ENCODE measurements around the gene LIM2.

LIM2 gene

GRCh38 chr19:51342631-51343569 lies 44.9 kb downstream of the LIM2 start:
- ChIA-PET POLR2A (ENCODE audit: low non-redundant PET) (no interaction called here), CTCF (interaction anchor here (0.6 kb wide), 1 partner anchor 42 kb away, joined by 3 read pairs; no protein-coding TSS in a partner anchor)
- no peak for DNase-seq (ENCODE audit: low spot score)
- TF ChIP-seq CTCF (conservative IDR thresholded peaks at IDR 0.05; ENCODE audit: low read depth) = no peak
- H3K27ac ChIP-seq = peak overlapping the region; percentile 56

- no peak for TF ChIP-seq CTCF (conservative IDR thresholded peaks at IDR 0.05; ENCODE audit: low read depth)
- ChIA-PET CTCF (interaction anchor here (0.6 to 1.0 kb wide), 2 partner anchors 43 to 56 kb away, joined by 3 to 7 read pairs; no protein-coding TSS in a partner anchor), POLR2A (ENCODE audit: low non-redundant PET) (interaction anchor here (1.0 kb wide), 1 partner anchor 8 kb away, joined by 3 read pairs; no protein-coding TSS in a partner anchor)
- peak within 1 kb of the TSS; percentile 56 for H3K27ac ChIP-seq
- DNase-seq (ENCODE audit: low spot score) = no peak
Observed at GRCh38 chr19:51341976-51342580, 45.7 kb downstream of the LIM2 start, which contains the start of gene VSIG10L. VSIG10L (minus strand) TSS chr19:51342139; CDS start chr19:51342124, 15 bp downstream.

- TF ChIP-seq CTCF (conservative IDR thresholded peaks at IDR 0.05; ENCODE audit: low read depth) = no peak
- no peak for DNase-seq (ENCODE audit: low spot score)
- H3K27ac ChIP-seq = peak overlapping the region; percentile 56
- CTCF ChIA-PET = interaction anchor here (0.6 to 1.0 kb wide), 4 partner anchors 9 to 96 kb away, joined by 3 to 7 read pairs (median 4); no protein-coding TSS in a partner anchor
- POLR2A ChIA-PET (ENCODE audit: low non-redundant PET) = no interaction called here
Observed at GRCh38 chr19:51341066-51341465, 46.7 kb downstream of the LIM2 start.

- peak; percentile 53 for TF ChIP-seq CTCF (conservative IDR thresholded peaks at IDR 0.05; ENCODE audit: low read depth)
- CTCF ChIA-PET = interaction anchor here (0.7 to 1.0 kb wide), 4 partner anchors 23 to 454 kb away, joined by 3 to 4 read pairs (median 3); no protein-coding TSS in a partner anchor
- DNase-seq (ENCODE audit: low spot score) = peak; percentile 98
- POLR2A ChIA-PET (ENCODE audit: low non-redundant PET) = interaction anchor here (0.6 to 1.0 kb wide), 5 partner anchors 12 to 39 kb away, joined by 3 to 5 read pairs (median 4); no protein-coding TSS in a partner anchor
- peak overlapping the region; percentile 88 for H3K27ac ChIP-seq
Observed at GRCh38 chr19:51339687-51340656, 47.8 kb downstream of the LIM2 start.

GRCh38 chr19:51339313-51339686 lies 48.5 kb downstream of the LIM2 start:
- peak; percentile 28 for DNase-seq (ENCODE audit: low spot score)
- CTCF ChIA-PET = interaction anchor here (0.7 to 1.0 kb wide), 3 partner anchors 82 to 454 kb away, joined by 3 read pairs; no protein-coding TSS in a partner anchor
- POLR2A ChIA-PET (ENCODE audit: low non-redundant PET) = interaction anchor here (0.6 to 1.0 kb wide), 5 partner anchors 11 to 39 kb away, joined by 3 to 5 read pairs (median 4); no protein-coding TSS in a partner anchor
- peak overlapping the region; percentile 88 for H3K27ac ChIP-seq
- no peak for TF ChIP-seq CTCF (conservative IDR thresholded peaks at IDR 0.05; ENCODE audit: low read depth)
